HG03159 (cell line): ENCODE results near the gene FBXL22.
A peak's percentile ranks its signal among the peaks of the same experiment; 100 is the strongest.

ENCODE experiments used
- ATAC-seq: cut with Tn5 transposase; IDR thresholded peaks from one replicate; pipeline ENCODE4 v1.9.1; 2021; ENCODE audit warnings: mild to moderate bottlenecking, moderate library complexity; ENCODE audit not compliant: unreplicated experiment

Gene FBXL22

GRCh38 chr15:63593705-63594671 lies 3.2 kb upstream of the FBXL22 start:
- ATAC-seq: no peak

GRCh38 chr15:63595065-63595464 lies 2.1 kb upstream of the FBXL22 start:
- no peak for ATAC-seq

- no peak for ATAC-seq
Observed at GRCh38 chr15:63595688-63596087, 1.5 kb upstream of the FBXL22 start.

- ATAC-seq: no peak
Observed at GRCh38 chr15:63596676-63597037, 530 bp upstream of the FBXL22 start.

- ATAC-seq: no peak
Observed at GRCh38 chr15:63597821-63598220, 634 bp downstream of the FBXL22 start.

GRCh38 chr15:63598473-63599400 lies 1.6 kb downstream of the FBXL22 start:
- no peak for ATAC-seq

GRCh38 chr15:63599401-63600000 lies 2.3 kb downstream of the FBXL22 start:
- no peak for ATAC-seq

GRCh38 chr15:63600001-63600615 lies 2.9 kb downstream of the FBXL22 start:
- ATAC-seq: peak; percentile 5

- ATAC-seq: peak; percentile 66
Observed at GRCh38 chr15:63600616-63601025, 3.4 kb downstream of the FBXL22 start.

- peak; percentile 7 for ATAC-seq
Observed at GRCh38 chr15:63601026-63601703, 4.0 kb downstream of the FBXL22 start.

GRCh38 chr15:63601704-63602185 lies 4.6 kb downstream of the FBXL22 start:
- ATAC-seq: no peak

- ATAC-seq: no peak
Observed at GRCh38 chr15:63602595-63602994, 5.4 kb downstream of the FBXL22 start.

GRCh38 chr15:63603516-63603915 lies 6.3 kb downstream of the FBXL22 start:
- no peak for ATAC-seq

GRCh38 chr15:63604281-63604680 lies 7.1 kb downstream of the FBXL22 start:
- ATAC-seq: no peak

GRCh38 chr15:63605036-63605435 lies 7.8 kb downstream of the FBXL22 start:
- ATAC-seq: no peak

GRCh38 chr15:63605816-63606215 lies 8.6 kb downstream of the FBXL22 start:
- no peak for ATAC-seq

GRCh38 chr15:63606308-63606707 lies 9.1 kb downstream of the FBXL22 start:
- ATAC-seq: no peak

GRCh38 chr15:63608989-63609388 lies 11.8 kb downstream of the FBXL22 start:
- no peak for ATAC-seq

- ATAC-seq: no peak
Observed at GRCh38 chr15:63609448-63609847, 12.3 kb downstream of the FBXL22 start.
